HEK293 (cell line): ENCODE data around the gene OMD.

Source experiments
- EGR2 ChIP-seq: fragments of 450-650 bp; formaldehyde crosslinking; IDR thresholded peaks from 2 replicates; pipeline ENCODE4 v1.5.1; 2016; ENCODE audit warnings: low read depth, missing biosample characterization, missing genetic modification characterization
- GLIS1 ChIP-seq: fragments of 450-650 bp; formaldehyde crosslinking; IDR thresholded peaks from 2 replicates; pipeline ENCODE4 v1.5.1; 2016; ENCODE audit warnings: missing biosample characterization, missing genetic modification characterization
- KLF17 ChIP-seq: fragments of 450-650 bp; formaldehyde crosslinking; IDR thresholded peaks from 2 replicates; pipeline ENCODE4 v1.5.1; 2016; ENCODE audit warnings: missing biosample characterization, missing genetic modification characterization
- KLF8 ChIP-seq: fragments of 450-650 bp; formaldehyde crosslinking; IDR thresholded peaks from 2 replicates; pipeline ENCODE4 v1.5.1; 2016; ENCODE audit warnings: missing biosample characterization, missing genetic modification characterization
- PRDM1 ChIP-seq: fragments of 450-650 bp; formaldehyde crosslinking; IDR thresholded peaks from 2 replicates; pipeline ENCODE4; 2016; ENCODE audit warnings: missing biosample characterization, missing genetic modification characterization
- RBAK ChIP-seq: fragments of 450-650 bp; formaldehyde crosslinking; IDR thresholded peaks from 2 replicates; pipeline ENCODE4 v1.5.1; 2016; ENCODE audit warnings: missing biosample characterization, missing genetic modification characterization
- SP7 ChIP-seq: fragments of 450-650 bp; formaldehyde crosslinking; IDR thresholded peaks from 2 replicates; pipeline ENCODE4 v1.5.1; 2016; ENCODE audit warnings: missing biosample characterization, missing genetic modification characterization
- ZBTB11 ChIP-seq: fragments of 450-650 bp; formaldehyde crosslinking; conservative IDR thresholded peaks from 2 replicates; pipeline ENCODE4 v1.5.1; 2016; ENCODE audit warnings: low read depth, missing biosample characterization, missing genetic modification characterization
- ZBTB7A ChIP-seq: fragments of 450-650 bp; formaldehyde crosslinking; IDR thresholded peaks from 2 replicates; pipeline ENCODE4 v1.5.1; 2016; ENCODE audit warnings: low read depth, missing biosample characterization, missing genetic modification characterization
- ZFP41 ChIP-seq: fragments of 450-650 bp; formaldehyde crosslinking; IDR thresholded peaks from 2 replicates; pipeline ENCODE4 v1.5.1; 2016; ENCODE audit warnings: missing biosample characterization, missing genetic modification characterization, borderline replicate concordance
- ZNF121 ChIP-seq: fragments of 450-650 bp; formaldehyde crosslinking; IDR thresholded peaks from 2 replicates; pipeline ENCODE4 v1.5.1; 2016; ENCODE audit warnings: missing biosample characterization, missing genetic modification characterization
- ZNF132 ChIP-seq: fragments of 450-650 bp; formaldehyde crosslinking; IDR thresholded peaks from 2 replicates; pipeline ENCODE4 v1.5.1; 2017; ENCODE audit warnings: missing biosample characterization, missing genetic modification characterization, borderline replicate concordance
- ZNF138 ChIP-seq: fragments of 450-650 bp; formaldehyde crosslinking; IDR thresholded peaks from 2 replicates; pipeline ENCODE4 v1.5.1; 2016; ENCODE audit warnings: missing biosample characterization, missing genetic modification characterization, borderline replicate concordance
- ZNF174 ChIP-seq: fragments of 450-650 bp; formaldehyde crosslinking; IDR thresholded peaks from 2 replicates; pipeline ENCODE4 v1.5.0; 2017; ENCODE audit warnings: missing biosample characterization, mild to moderate bottlenecking, missing genetic modification characterization
- ZNF18 ChIP-seq: fragments of 450-650 bp; formaldehyde crosslinking; IDR thresholded peaks from 2 replicates; pipeline ENCODE4 v1.5.1; 2016; ENCODE audit warnings: missing biosample characterization, missing genetic modification characterization
- ZNF2 ChIP-seq: fragments of 450-650 bp; formaldehyde crosslinking; IDR thresholded peaks from 2 replicates; pipeline ENCODE4 v1.5.1; 2016; ENCODE audit warnings: missing biosample characterization, missing genetic modification characterization
- ZNF223 ChIP-seq: fragments of 450-650 bp; formaldehyde crosslinking; IDR thresholded peaks from 2 replicates; pipeline ENCODE4 v1.5.1; 2016; ENCODE audit warnings: missing biosample characterization, missing genetic modification characterization
- ZNF24 ChIP-seq: fragments of 450-650 bp; formaldehyde crosslinking; IDR thresholded peaks from 2 replicates; pipeline ENCODE4 v1.5.1; 2016; ENCODE audit warnings: missing biosample characterization, missing genetic modification characterization
- ZNF354C ChIP-seq: fragments of 450-650 bp; formaldehyde crosslinking; IDR thresholded peaks from 2 replicates; pipeline ENCODE4 v1.5.1; 2016; ENCODE audit warnings: missing biosample characterization, missing genetic modification characterization, low read depth, borderline replicate concordance
- ZNF391 ChIP-seq: fragments of 450-650 bp; formaldehyde crosslinking; IDR thresholded peaks from 2 replicates; pipeline ENCODE4 v1.5.1; 2016; ENCODE audit warnings: low read depth, missing biosample characterization, missing genetic modification characterization, borderline replicate concordance
- ZNF416 ChIP-seq: fragments of 450-650 bp; formaldehyde crosslinking; IDR thresholded peaks from 2 replicates; pipeline ENCODE4 v1.5.1; 2016; ENCODE audit warnings: missing biosample characterization, missing genetic modification characterization
- ZNF426 ChIP-seq: fragments of 450-650 bp; formaldehyde crosslinking; IDR thresholded peaks from 2 replicates; pipeline ENCODE4 v1.5.1; 2017; ENCODE audit warnings: missing biosample characterization, missing genetic modification characterization, mild to moderate bottlenecking, inconsistent platforms, moderate library complexity
- ZNF433 ChIP-seq: fragments of 450-650 bp; formaldehyde crosslinking; IDR thresholded peaks from 2 replicates; pipeline ENCODE4 v1.5.1; 2016; ENCODE audit warnings: missing biosample characterization, missing genetic modification characterization, low read depth
- ZNF449 ChIP-seq: fragments of 450-650 bp; formaldehyde crosslinking; IDR thresholded peaks from 2 replicates; pipeline ENCODE4 v1.5.1; 2017; ENCODE audit warnings: missing biosample characterization, mild to moderate bottlenecking, missing genetic modification characterization, moderate library complexity
- ZNF529 ChIP-seq: fragments of 450-650 bp; formaldehyde crosslinking; IDR thresholded peaks from 2 replicates; pipeline ENCODE4 v1.5.1; 2017; ENCODE audit warnings: missing genetic modification characterization, missing biosample characterization; ENCODE audit not compliant: insufficient replicate concordance
- ZNF530 ChIP-seq: fragments of 450-650 bp; formaldehyde crosslinking; IDR thresholded peaks from 2 replicates; pipeline ENCODE4 v1.5.1; 2016; ENCODE audit warnings: low read depth, missing biosample characterization, missing genetic modification characterization
- ZNF544 ChIP-seq: fragments of 450-650 bp; formaldehyde crosslinking; IDR thresholded peaks from 2 replicates; pipeline ENCODE4 v1.5.0; 2017; ENCODE audit warnings: missing biosample characterization, missing genetic modification characterization
- ZNF600 ChIP-seq: fragments of 450-650 bp; formaldehyde crosslinking; IDR thresholded peaks from 2 replicates; pipeline ENCODE4 v1.5.1; 2016; ENCODE audit warnings: missing biosample characterization, missing genetic modification characterization
- ZNF639 ChIP-seq: fragments of 450-650 bp; formaldehyde crosslinking; IDR thresholded peaks from 2 replicates; pipeline ENCODE4 v1.5.1; 2016; ENCODE audit warnings: missing biosample characterization, missing genetic modification characterization
- ZNF692 ChIP-seq: fragments of 450-650 bp; formaldehyde crosslinking; IDR thresholded peaks from 2 replicates; pipeline ENCODE4 v1.5.1; 2016; ENCODE audit warnings: missing biosample characterization, missing genetic modification characterization

Gene OMD

GRCh38 chr9:92439921-92440750 is 15.9 kb upstream of the OMD start (continued):
- TF ChIP-seq ZBTB11 = peak; percentile 70
- no peak for TF ChIP-seq ZNF138 (tag by site-specific recombination)
- TF ChIP-seq ZNF391 = no peak
- no peak for TF ChIP-seq ZNF18 (tag by site-specific recombination)
- peak; percentile 56; the same call in 1 of the 2 replicates for TF ChIP-seq ZNF433 (tag by site-specific recombination)
- TF ChIP-seq ZNF600 = no peak
- TF ChIP-seq RBAK (tag by site-specific recombination) = no peak
- no peak for TF ChIP-seq ZFP41 (tag by site-specific recombination)
- peak; percentile 81 for TF ChIP-seq ZNF426 (tag by site-specific recombination)
- no peak for TF ChIP-seq ZNF2
- no peak for TF ChIP-seq ZNF529 (tag by site-specific recombination)
- TF ChIP-seq ZNF530 (tag by site-specific recombination) = no peak
- TF ChIP-seq ZNF174 (tag by site-specific recombination) = no peak
- no peak for TF ChIP-seq SP7 (tag by site-specific recombination)
- TF ChIP-seq PRDM1 (tag by site-specific recombination) = no peak
- TF ChIP-seq ZBTB7A (tag by site-specific recombination) = no peak
- no peak for TF ChIP-seq KLF8
- TF ChIP-seq KLF17 (tag by site-specific recombination) = no peak
- TF ChIP-seq EGR2 (tag by site-specific recombination) = no peak
- no peak for TF ChIP-seq ZNF121 (tag by site-specific recombination)
- no peak for TF ChIP-seq ZNF692 (tag by site-specific recombination)
- no peak for TF ChIP-seq ZNF24
- 0 out of 2 replicates have a peak, but pooled peaks have one; percentile 45 for TF ChIP-seq ZNF639 (tag by site-specific recombination)
- no peak for TF ChIP-seq ZNF416 (tag by site-specific recombination)
- TF ChIP-seq ZNF449 (tag by site-specific recombination) = no peak
- 0 out of 2 replicates have a peak, but pooled peaks have one; percentile 18 for TF ChIP-seq ZNF354C (tag by site-specific recombination)
- TF ChIP-seq ZNF544 (tag by site-specific recombination) = no peak
- no peak for TF ChIP-seq GLIS1 (tag by site-specific recombination)
- no peak for TF ChIP-seq ZNF132
- no peak for TF ChIP-seq ZNF223 (tag by site-specific recombination)
